Esophagus muscularis mucosa (tissue), 4 donors: ENCODE measurements around the gene GATA6. TPM values are rescaled to one million over a fixed set of nuclear protein-coding genes. Genes with fewer than 3 reads are reported as not detected.
"Not testable (repeated sequence)": the region's sequence is repeated elsewhere in the genome, so short reads cannot be mapped to it uniquely, and the experiment has no call there.

Source experiments
- DNase-seq: peaks from one replicate; pipeline ENCODE4 v3.0.0-alpha.2; 2017; ENCODE audit errors: extremely low spot score
- H3K27ac ChIP-seq, 4 donors: fragments of 200-600 bp; sonication (generic); replicated peaks in 1 of 4; 1 replicate in 3 of 4; 2 replicates in 1 of 4; pipeline ENCODE4 v1.5.1; 2016 to 2019; ENCODE audit warnings: mild to moderate bottlenecking in 1 of 4
- H3K27me3 ChIP-seq, 4 donors: fragments of 200-600 bp; sonication (generic); one replicate each; pipeline versions ENCODE4 v1.5.1 to v1.6.0; 2016 to 2019
- H3K36me3 ChIP-seq, 4 donors: fragments of 200-600 bp; sonication (generic); one replicate each; pipeline ENCODE4 v1.5.1; 2016 to 2019
- H3K4me1 ChIP-seq, 4 donors: fragments of 200-600 bp; sonication (generic); one replicate each; pipeline ENCODE4 v1.5.1; 2016 to 2019
- H3K4me3 ChIP-seq, 4 donors: fragments of 200-600 bp; sonication (generic); 1 replicate in 2 of 4; 2 replicates in 2 of 4; pipeline ENCODE4 v1.5.1; 2016 to 2019; ENCODE audit warnings: mild to moderate bottlenecking in 4 of 4, moderate library complexity in 1 of 4
- H3K9me3 ChIP-seq, 4 donors: fragments of 200-600 bp; sonication (generic); 1 replicate in 3 of 4; 2 replicates in 1 of 4; pipeline ENCODE4 v1.5.1; 2016 to 2019
- EP300 ChIP-seq: sonication (generic); formaldehyde crosslinking; IDR thresholded peaks from one replicate; pipeline ENCODE4 v1.6.1; 2017; ENCODE audit warnings: antibody characterized with exemption
- POLR2A ChIP-seq: fragments of 450-650 bp; IDR thresholded peaks from one replicate; pipeline ENCODE4 v1.6.1; 2017; ENCODE audit warnings: antibody characterized with exemption, moderate library complexity, mild to moderate bottlenecking, low read depth
- POLR2AphosphoS5 ChIP-seq, 2 donors: sonication (generic); formaldehyde crosslinking; IDR thresholded peaks; one replicate each; pipeline ENCODE4 v1.6.1; 2017; ENCODE audit warnings: antibody characterized with exemption in 2 of 2
- WGBS: methylation state at CpG from one replicate; pipeline ENCODE4 v1.1.5; 2018; 5-methylcytosine and 5-hydroxymethylcytosine counted together
- intact Hi-C: fragments of 100-400 bp; cut with DNase I; formaldehyde crosslinking; loops from one replicate; pipeline ENCODE4 v1.15.1; 2023
- total RNA-seq, 4 donors: library from RNA; depleted of rRNA; stranded (reverse); fragments of >200 nt; gene quantifications; one replicate each; pipeline versions ENCODE4 v1.1.0 to v1.2.1, GENCODE V29; 2016
- TF ChIP-seq, protein P1 (sequence below), 3 experiments: fragments of 200-600 bp in 2 of 3; fragments of 450-650 bp in 1 of 3; sonication (generic) in 2 of 3; IDR thresholded peaks; one replicate each; pipeline ENCODE4 v1.5.1; 2017 to 2019; ENCODE audit warnings: antibody characterized with exemption in 3 of 3, mild to moderate bottlenecking in 2 of 3, moderate library complexity in 1 of 3

Gene GATA6
- total RNA-seq, 4 donors from 2014 or later = 6.6 to 35.5 (median 12.5) TPM

- H3K36me3 ChIP-seq = peaks cover 0 to 73% (median 29%) of the 10 kb centered on the region in 4 donors
- TF ChIP-seq, protein P1, sequence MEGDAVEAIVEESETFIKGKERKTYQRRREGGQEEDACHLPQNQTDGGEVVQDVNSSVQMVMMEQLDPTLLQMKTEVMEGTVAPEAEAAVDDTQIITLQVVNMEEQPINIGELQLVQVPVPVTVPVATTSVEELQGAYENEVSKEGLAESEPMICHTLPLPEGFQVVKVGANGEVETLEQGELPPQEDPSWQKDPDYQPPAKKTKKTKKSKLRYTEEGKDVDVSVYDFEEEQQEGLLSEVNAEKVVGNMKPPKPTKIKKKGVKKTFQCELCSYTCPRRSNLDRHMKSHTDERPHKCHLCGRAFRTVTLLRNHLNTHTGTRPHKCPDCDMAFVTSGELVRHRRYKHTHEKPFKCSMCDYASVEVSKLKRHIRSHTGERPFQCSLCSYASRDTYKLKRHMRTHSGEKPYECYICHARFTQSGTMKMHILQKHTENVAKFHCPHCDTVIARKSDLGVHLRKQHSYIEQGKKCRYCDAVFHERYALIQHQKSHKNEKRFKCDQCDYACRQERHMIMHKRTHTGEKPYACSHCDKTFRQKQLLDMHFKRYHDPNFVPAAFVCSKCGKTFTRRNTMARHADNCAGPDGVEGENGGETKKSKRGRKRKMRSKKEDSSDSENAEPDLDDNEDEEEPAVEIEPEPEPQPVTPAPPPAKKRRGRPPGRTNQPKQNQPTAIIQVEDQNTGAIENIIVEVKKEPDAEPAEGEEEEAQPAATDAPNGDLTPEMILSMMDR (IDR thresholded peaks at IDR 0.05) = no peak
- TF ChIP-seq POLR2A (no peak), EP300 (no peak), POLR2AphosphoS5 (IDR thresholded peaks at IDR 0.05) (no peak)
- H3K4me1 ChIP-seq = peaks cover 0 to 21% (median 11%) of the 10 kb centered on the region in 4 donors
- no peak overlapping the region for H3K4me3 ChIP-seq
- intact Hi-C loops = no loop called here
- no peaks in the 10 kb centered on the region for H3K9me3 ChIP-seq
- DNase-seq = peak; percentile 78
- H3K27me3 ChIP-seq = peaks cover 0 to 22% (median 0%) of the 10 kb centered on the region in 4 donors
- no peak overlapping the region for H3K27ac ChIP-seq
- 81% methylated on average over 6 of the region's 6 CpGs for WGBS
Observed at GRCh38 chr18:22180722-22181121, 11.3 kb downstream of the GATA6 start.

GRCh38 chr18:22182884-22183697, 13.7 kb downstream of the GATA6 start:
- DNase-seq = no peak
- H3K36me3 ChIP-seq = peaks cover 0 to 71% (median 23%) of the 10 kb centered on the region in 4 donors
- TF ChIP-seq, protein P1 (IDR thresholded peaks at IDR 0.05) = no peak
- TF ChIP-seq POLR2AphosphoS5 (IDR thresholded peaks at IDR 0.05) = no peak
- no peak for TF ChIP-seq EP300
- no peak for TF ChIP-seq POLR2A
- WGBS = 93% methylated on average over 4 of the region's 4 CpGs
- H3K27me3 ChIP-seq = peaks cover 0 to 3% (median 0%) of the 10 kb centered on the region in 4 donors
- peaks cover 0 to 39% (median 4%) of the 10 kb centered on the region in 4 donors for H3K4me1 ChIP-seq
- H3K9me3 ChIP-seq = no peaks in the 10 kb centered on the region
- H3K4me3 ChIP-seq = no peak overlapping the region
- no peak overlapping the region for H3K27ac ChIP-seq
- intact Hi-C loops = no loop called here

DNA sequence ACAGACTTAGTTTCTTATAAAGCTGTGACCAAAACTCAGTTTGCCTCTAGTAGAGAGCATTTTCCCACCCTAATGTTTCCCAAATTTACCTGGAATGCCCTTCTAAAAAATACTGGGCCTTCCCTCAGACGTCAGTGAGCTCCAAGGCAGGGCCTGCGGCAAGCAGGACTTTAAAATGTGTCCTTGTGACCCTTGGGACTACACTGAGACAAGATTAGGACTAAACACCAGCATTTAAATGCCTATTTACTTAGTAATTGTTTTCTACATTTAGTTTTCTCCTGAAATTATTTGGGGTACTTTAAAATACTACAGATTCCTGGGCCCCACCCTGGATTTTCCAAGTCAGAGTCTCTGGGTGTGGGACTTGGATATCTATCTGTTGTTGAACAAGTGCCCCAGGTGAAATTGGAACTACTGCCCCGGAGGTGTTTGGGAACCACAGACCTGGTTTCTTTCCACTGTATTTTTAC, 14.3 kb downstream of the GATA6 start:
- H3K4me3 ChIP-seq = no peak overlapping the region
- DNase-seq = no peak
- no peak for TF ChIP-seq POLR2A
- TF ChIP-seq EP300 = no peak
- TF ChIP-seq, protein P1 (IDR thresholded peaks at IDR 0.05) = no peak
- no peak for TF ChIP-seq POLR2AphosphoS5 (IDR thresholded peaks at IDR 0.05)
- peaks cover 0 to 3% (median 0%) of the 10 kb centered on the region in 4 donors for H3K27me3 ChIP-seq
- intact Hi-C loops = no loop called here
- H3K27ac ChIP-seq = no peak overlapping the region
- peaks cover 0 to 46% (median 10%) of the 10 kb centered on the region in 4 donors for H3K4me1 ChIP-seq
- 82% methylated on average over 3 of the region's 3 CpGs for WGBS
- no peaks in the 10 kb centered on the region for H3K9me3 ChIP-seq
- H3K36me3 ChIP-seq = peaks cover 0 to 66% (median 23%) of the 10 kb centered on the region in 4 donors

- H3K4me3 ChIP-seq, H3K27ac ChIP-seq, H3K27me3 ChIP-seq, DNase-seq, intact Hi-C loops, H3K9me3 ChIP-seq: not testable (repeated sequence)
- whole genome bisulfite sequencing = 72% methylated on average over 7 of the region's 8 CpGs
- Histone ChIP-seq H3K4me1 (peaks cover 0 to 44% (median 15%) of the 10 kb centered on the region in 4 donors), H3K36me3 (peaks cover 0 to 58% (median 23%) of the 10 kb centered on the region in 4 donors)
Observed at GRCh38 chr18:22184573-22184972, 15.2 kb downstream of the GATA6 start.

GRCh38 chr18:22185273-22185672, 15.9 kb downstream of the GATA6 start:
- no peak overlapping the region for H3K4me3 ChIP-seq
- intact Hi-C loops = no loop called here
- no peak for TF ChIP-seq EP300
- TF ChIP-seq POLR2A = no peak
- no peak for TF ChIP-seq POLR2AphosphoS5 (IDR thresholded peaks at IDR 0.05)
- TF ChIP-seq, protein P1 (IDR thresholded peaks at IDR 0.05) = no peak
- no peak for DNase-seq
- no peaks in the 10 kb centered on the region for H3K9me3 ChIP-seq
- WGBS = 92% methylated on average over 6 of the region's 6 CpGs
- H3K4me1 ChIP-seq = peaks cover 0 to 43% (median 21%) of the 10 kb centered on the region in 4 donors
- no peak overlapping the region for H3K27ac ChIP-seq
- peaks cover 0 to 3% (median 0%) of the 10 kb centered on the region in 4 donors for H3K27me3 ChIP-seq
- H3K36me3 ChIP-seq = peaks cover 0 to 58% (median 23%) of the 10 kb centered on the region in 4 donors
